Psoas muscle (tissue), 8 donors: ENCODE measurements around the gene RASGRP3. TPM values are rescaled to one million over a fixed set of nuclear protein-coding genes. Genes with fewer than 3 reads are reported as not detected.

Experiments
- ATAC-seq, 4 donors: fragments of 200-7000 bp; cut with Tn5 transposase; one replicate each; pipeline ENCODE4 v1.9.1; 2020; ENCODE audit warnings: moderate library complexity in 3 of 4, mild to moderate bottlenecking in 2 of 4
- DNase-seq, 2 donors: peaks; one replicate each; pipeline ENCODE4 v3.0.0-alpha.2; 2020
- H3K27ac ChIP-seq: fragments of 200-600 bp; one replicate; pipeline ENCODE4 v1.8.0; 2022
- H3K27me3 ChIP-seq, 3 donors: fragments of 200-600 bp in 1 of 3; one replicate each; pipeline versions ENCODE4 v1.6.1 to v1.8.0; 2013 to 2022; ENCODE audit warnings: low read length in 2 of 3, mild to moderate bottlenecking in 2 of 3, moderate library complexity in 1 of 3; ENCODE audit not compliant: insufficient read depth in 3 of 3
- H3K36me3 ChIP-seq, 2 donors: fragments of 200-600 bp in 1 of 2; one replicate each; pipeline versions ENCODE4 v1.6.1 to v1.8.0; 2013 to 2022; ENCODE audit warnings: low read depth in 1 of 2, mild to moderate bottlenecking in 1 of 2, moderate library complexity in 1 of 2; ENCODE audit not compliant: insufficient read depth in 1 of 2
- H3K4me1 ChIP-seq: fragments of 200-600 bp; one replicate; pipeline ENCODE4 v1.8.0; 2022
- H3K4me3 ChIP-seq: fragments of 200-600 bp; one replicate; pipeline ENCODE4 v1.8.0; 2022; ENCODE audit warnings: mild to moderate bottlenecking
- H3K9me3 ChIP-seq: fragments of 200-600 bp; one replicate; pipeline ENCODE4 v1.8.0; 2022
- CTCF ChIP-seq: fragments of 200-600 bp; IDR thresholded peaks from one replicate; pipeline ENCODE4 v1.8.0; 2022; ENCODE audit warnings: antibody characterized with exemption
- WGBS, 3 donors: extraction: QIAGEN DNeasy Blood & Tissue Kit; methylation state at CpG; one replicate each; pipeline versions ENCODE4 v1.1.6 to v1.1.7; 2013; 5-methylcytosine and 5-hydroxymethylcytosine counted together
- intact Hi-C, 2 donors: fragments of 100-400 bp; cut with DNase I; formaldehyde crosslinking; loops; one replicate each; pipeline versions ENCODE4 v1.11.0 to v1.14.2; 2022
- polyA plus RNA-seq, 3 donors: library from polyadenylated mRNA; stranded (reverse); fragments of 200-250 nt; gene quantifications; one replicate each; pipeline ENCODE4 v1.2.3, GENCODE V29; 2013
- total RNA-seq, 4 donors: library from RNA; stranded (reverse); fragmentation: NEBNext Ultra II Directional in 2 of 4; extraction: Animal tissue kit (Norgen Biotek cat#: 25700) in 2 of 4; gene quantifications; one replicate each; pipeline versions ENCODE4 v1.2.1 to v1.2.4, GENCODE V29; 2021 to 2023
- donor health status: healthy with polysubstance abuse.
- donor health status: DM: no; HTN: no; CAD: no; lungs with moderate emphysema.
- donor health status: Bipolar disorder and iron deficiency.
- donor health status: healthy.
- donor health status: DM: yes; HTN: yes; CAD: no.
- donor health status: DM: no; HTN: no; CAD: no.
- donor health status: DM: no; HTN: no; CAD: no.
- donor health status: DM: yes; HTN: yes; CAD: no.

Gene RASGRP3
- total and polyA plus RNA-seq, 7 donors: 3.4 to 24.9 (median 13.0) TPM

- peaks cover 9 to 67% of the 10 kb centered on the region in 2 donors for H3K36me3 ChIP-seq
These were observed 110.3 kb downstream of the RASGRP3 start for GRCh38 chr2:33586766-33587165.

GRCh38 chr2:33588232-33588631 lies 111.8 kb downstream of the RASGRP3 start:
- peaks cover 42% of the 10 kb centered on the region for H3K4me1 ChIP-seq
- intact Hi-C loops: loop anchor here in 1 of 2 donors (10.0 kb wide), 1 partner anchor 293 kb away; no protein-coding TSS in a partner anchor
- peak in 3 of 4 donors; percentile 33 to 49 (median 36) for ATAC-seq
- no peak overlapping the region for H3K4me3 ChIP-seq
- H3K9me3 ChIP-seq: no peaks in the 10 kb centered on the region
- TF ChIP-seq CTCF: no peak
- H3K27ac ChIP-seq: no peak overlapping the region
- peaks cover 9 to 82% of the 10 kb centered on the region in 2 donors for H3K36me3 ChIP-seq
- no peaks in the 10 kb centered on the region for H3K27me3 ChIP-seq
- no peak for DNase-seq
- 26 to 31% (median 26%) methylated on average over 2 of the region's 2 CpGs for WGBS, 3 donors

More at GRCh38 chr2:33586766-33587165, 110.3 kb downstream of the RASGRP3 start:
- H3K27me3 ChIP-seq: no peaks in the 10 kb centered on the region
- DNase-seq (no peak), ATAC-seq (no peak)
- intact Hi-C loops: loop anchor here in 1 of 2 donors (10.0 kb wide), 1 partner anchor 292 kb away; no protein-coding TSS in a partner anchor
- H3K4me3 ChIP-seq: no peak overlapping the region
- H3K4me1 ChIP-seq: peaks cover 36% of the 10 kb centered on the region
- 31 to 62% (median 44%) methylated on average over 2 of the region's 2 CpGs for WGBS, 3 donors
- TF ChIP-seq CTCF: no peak
- no peaks in the 10 kb centered on the region for H3K9me3 ChIP-seq
- H3K27ac ChIP-seq: peak overlapping the region; percentile 26

- H3K27me3 ChIP-seq: no peaks in the 10 kb centered on the region
- H3K9me3 ChIP-seq: no peaks in the 10 kb centered on the region
- H3K27ac ChIP-seq: peak overlapping the region; percentile 43
- DNase-seq: no peak
- 2 to 21% (median 7%) methylated on average over 1 of the region's 1 CpG for WGBS, 3 donors
- no peak overlapping the region for H3K4me3 ChIP-seq
- TF ChIP-seq CTCF: no peak
- H3K4me1 ChIP-seq: peaks cover 42% of the 10 kb centered on the region
- intact Hi-C loops: loop anchor here in 1 of 2 donors (10.0 kb wide), 1 partner anchor 295 kb away; no protein-coding TSS in a partner anchor
- peaks cover 6 to 82% of the 10 kb centered on the region in 2 donors for H3K36me3 ChIP-seq
- ATAC-seq: peak in 1 of 4 donors; percentile 17
These were observed 113.0 kb downstream of the RASGRP3 start for GRCh38 chr2:33589444-33589843.

GRCh38 chr2:33595385-33595784 lies 118.9 kb downstream of the RASGRP3 start:
- H3K27ac ChIP-seq: no peak overlapping the region
- DNase-seq: peak in 1 of 2 donors; percentile 31
- H3K4me1 ChIP-seq: peaks cover 25% of the 10 kb centered on the region
- H3K4me3 ChIP-seq: no peak overlapping the region
- H3K9me3 ChIP-seq: no peaks in the 10 kb centered on the region
- H3K36me3 ChIP-seq: peaks cover 0 to 49% of the 10 kb centered on the region in 2 donors
- no peaks in the 10 kb centered on the region for H3K27me3 ChIP-seq
- intact Hi-C loops: loop anchor here in 1 of 2 donors (5.0 kb wide), 1 partner anchor 833 kb away; no protein-coding TSS in a partner anchor
- no peak for TF ChIP-seq CTCF
- ATAC-seq: no peak
- WGBS, 3 donors: 48 to 67% (median 54%) methylated on average over 3 of the region's 3 CpGs

- intact Hi-C loops: loop anchor here in 1 of 2 donors (5.0 kb wide), 1 partner anchor 835 kb away; no protein-coding TSS in a partner anchor
These were observed 120.6 kb downstream of the RASGRP3 start for GRCh38 chr2:33597026-33597425.

More at GRCh38 chr2:33597026-33597425, 120.6 kb downstream of the RASGRP3 start:
- Histone ChIP-seq H3K9me3 (no peaks in the 10 kb centered on the region), H3K4me3 (peak overlapping the region; percentile 97), H3K4me1 (peaks cover 25% of the 10 kb centered on the region), H3K27ac (no peak overlapping the region), H3K36me3 (peaks cover 0 to 32% of the 10 kb centered on the region in 2 donors), H3K27me3 (no peaks in the 10 kb centered on the region)
- DNase-seq: no peak
- ATAC-seq: no peak
- no peak for TF ChIP-seq CTCF
- 64 to 77% (median 77%) methylated on average over 3 of the region's 3 CpGs for WGBS, 3 donors
